ENCODE data around the gene MFGE8. TPM values are rescaled to one million over a fixed set of nuclear protein-coding genes. Genes with fewer than 3 reads are reported as not detected.
A peak's percentile ranks its signal among the peaks of the same experiment; 100 is the strongest.

The MFGE8 gene
- total and polyA plus RNA-seq, 9 of the 15 experiments (the other 6 are each of a cell fraction or from before 2014, with no cell fraction given): 2.3 to 142 (median 62.3) TPM

GRCh38 chr15:88911766-88912118 lies 1.4 kb downstream of the MFGE8 start (continued):
- TF ChIP-seq CTCFL (IDR thresholded peaks at IDR 0.05; ENCODE audit: borderline replicate concordance, insufficient read depth, low read depth, low read length, poor library complexity, severe bottlenecking) (peak; percentile 23), ZNF184 (CRISPR knock-in tag; IDR thresholded peaks at IDR 0.05) (no peak), ZNF583 (CRISPR knock-in tag; IDR thresholded peaks at IDR 0.05) (no peak), BACH1 (tag; IDR thresholded peaks at IDR 0.05) (no peak), STAT6 (CRISPR knock-in tag; IDR thresholded peaks at IDR 0.05) (no peak), MBD1 (CRISPR knock-in tag; IDR thresholded peaks at IDR 0.05) (no peak), NCOA6 (IDR thresholded peaks at IDR 0.05) (no peak), EWSR1 (IDR thresholded peaks at IDR 0.05; ENCODE audit: borderline replicate concordance, low read depth, partially characterized antibody) (no peak), ZNF224 (CRISPR knock-in tag; IDR thresholded peaks at IDR 0.05) (no peak), EZH2 (IDR thresholded peaks at IDR 0.05; ENCODE audit: borderline replicate concordance, low read depth, low read length) (no peak), EHMT2 (IDR thresholded peaks at IDR 0.05) (no peak), ELK3 (CRISPR knock-in tag; IDR thresholded peaks at IDR 0.05) (no peak), TAF1 (IDR thresholded peaks at IDR 0.05; ENCODE audit: control insufficient read depth, extremely low read depth, insufficient read depth, low read length, severe bottlenecking) (peak; percentile 13), ARID1B (IDR thresholded peaks at IDR 0.05) (peak; percentile 27; the same call in 1 of the 2 replicates), OTX1 (CRISPR knock-in tag; IDR thresholded peaks at IDR 0.05) (no peak), LEF1 (IDR thresholded peaks at IDR 0.05) (peak; percentile 37; the same call in 1 of the 2 replicates), FOSL1 (tag; conservative IDR thresholded peaks at IDR 0.05) (peak; percentile 44; the same call in 1 of the 2 replicates), RNF219 (CRISPR knock-in tag; IDR thresholded peaks at IDR 0.05) (no peak), FOS (IDR thresholded peaks at IDR 0.05; ENCODE audit: extremely low read depth, insufficient read length) (no peak), KLF13 (tag; IDR thresholded peaks at IDR 0.05; ENCODE audit: borderline replicate concordance, low read depth) (no peak)

Data from K562 (cell line).